HG03139 (cell line): ENCODE data around the gene ANTXR2.
A peak's percentile ranks its signal among the peaks of the same experiment; 100 is the strongest.

Experiments
- ATAC-seq: cut with Tn5 transposase; IDR thresholded peaks from one replicate; pipeline ENCODE4 v1.9.1; 2021; ENCODE audit not compliant: unreplicated experiment

ANTXR2 gene

DNA sequence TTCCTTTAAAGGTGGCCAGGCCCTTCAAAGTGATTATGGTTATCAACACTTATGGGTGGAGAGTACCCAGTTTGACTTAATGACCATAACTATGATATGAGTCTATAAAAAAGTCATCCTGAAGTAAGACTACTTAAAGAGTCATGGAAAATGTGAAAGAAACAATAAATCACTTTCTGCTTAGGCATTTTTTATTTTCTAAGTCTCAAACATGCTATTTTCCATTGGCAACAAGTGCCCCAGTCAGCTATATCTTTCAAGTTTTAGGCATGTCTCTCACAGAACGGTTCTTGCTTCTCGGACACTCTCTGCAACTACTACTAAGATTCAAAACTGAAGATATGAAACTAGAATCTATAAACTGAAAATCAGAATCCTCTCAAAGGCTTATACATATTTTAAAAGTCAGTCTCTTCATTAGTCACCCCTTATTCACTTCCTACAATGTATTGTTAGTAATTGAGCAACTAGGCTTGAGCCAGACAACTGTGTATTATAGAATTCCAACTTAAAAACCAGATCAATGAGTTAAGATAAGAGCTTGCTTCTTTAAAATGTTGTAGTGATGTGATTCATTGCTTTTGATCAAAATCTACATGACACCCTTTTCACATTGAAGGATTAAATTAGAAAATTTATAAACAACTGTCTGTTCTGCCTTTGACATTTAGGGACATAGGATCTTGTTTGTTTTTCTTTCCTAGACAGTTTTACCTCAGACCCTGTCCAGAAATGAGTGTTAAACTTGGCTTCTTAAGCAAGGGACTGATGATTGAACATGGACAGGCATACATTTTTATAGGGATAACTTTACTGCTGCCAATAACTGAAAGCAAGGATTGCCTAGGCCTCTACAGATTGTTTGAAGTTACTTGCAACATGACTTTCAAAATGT is 2.9 kb downstream of the ANTXR2 start:
- ATAC-seq = no peak

- ATAC-seq = no peak
These were observed 3.8 kb downstream of the ANTXR2 start for GRCh38 chr4:80069108-80069836.

- no peak for ATAC-seq
These were observed 7.4 kb downstream of the ANTXR2 start for GRCh38 chr4:80065601-80066000.

GRCh38 chr4:80062527-80062926 is 10.5 kb downstream of the ANTXR2 start:
- ATAC-seq = no peak

DNA sequence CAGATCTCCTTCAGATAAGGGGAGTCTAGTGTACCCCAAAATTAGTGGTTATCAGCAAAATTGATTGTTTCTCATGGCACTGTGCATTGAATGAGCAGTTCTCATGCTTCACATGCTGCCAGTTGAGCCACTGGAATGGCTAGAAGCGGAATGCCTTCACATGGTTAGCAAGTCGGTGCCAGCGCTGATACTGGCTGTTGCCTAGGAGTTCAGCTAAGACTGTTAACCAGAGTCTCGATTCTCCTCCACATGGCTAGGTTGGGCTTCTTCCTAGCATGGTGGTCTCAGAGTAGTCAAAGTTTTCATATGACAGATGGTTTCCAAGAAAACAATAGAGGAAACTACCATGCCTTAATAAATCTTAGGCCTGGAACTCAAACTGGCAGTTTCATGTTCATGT is 12.2 kb downstream of the ANTXR2 start:
- no peak for ATAC-seq

DNA sequence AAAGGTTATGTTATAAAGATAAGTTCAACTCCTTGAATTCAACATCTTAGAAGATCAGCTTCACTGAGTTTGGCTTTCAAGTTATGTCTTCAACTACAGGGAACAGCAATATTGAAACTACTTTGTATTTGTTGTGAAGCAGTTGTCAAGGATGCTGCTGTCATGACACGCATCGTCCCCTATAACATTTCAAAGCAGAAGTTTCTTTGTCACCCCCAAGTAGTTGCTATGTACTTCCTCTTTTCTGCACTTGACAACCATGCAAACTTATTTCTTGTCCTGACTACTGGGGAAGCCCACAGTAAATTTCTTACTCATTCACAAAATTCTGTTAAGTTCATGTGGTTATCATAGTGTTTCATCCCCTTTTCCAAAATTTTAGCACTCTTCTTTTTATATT is 14.3 kb downstream of the ANTXR2 start:
- ATAC-seq = peak; percentile 97

GRCh38 chr4:80054375-80054774 is 18.7 kb downstream of the ANTXR2 start:
- ATAC-seq = no peak

GRCh38 chr4:80053140-80053910 is 19.7 kb downstream of the ANTXR2 start:
- no peak for ATAC-seq

GRCh38 chr4:80049813-80050534 is 23.1 kb downstream of the ANTXR2 start:
- ATAC-seq = no peak

DNA sequence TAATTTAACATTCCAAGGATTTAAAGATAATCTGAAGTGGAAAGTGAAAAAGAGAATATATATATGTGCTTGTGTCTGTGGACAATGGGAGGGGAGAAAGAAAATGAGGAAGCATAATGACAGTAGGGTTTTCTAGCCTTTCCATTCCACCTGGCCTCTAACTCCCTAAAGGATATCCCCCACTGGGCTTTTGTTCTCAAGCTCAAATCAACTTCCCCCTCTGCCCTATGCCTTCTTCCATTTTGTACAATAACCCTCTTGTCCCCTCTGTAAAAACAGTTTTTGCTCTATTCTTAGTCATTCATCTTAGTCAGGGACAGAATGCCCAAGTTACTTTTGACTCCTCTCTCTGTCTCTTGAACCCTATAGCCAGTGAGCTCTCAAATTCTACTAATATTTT is 23.6 kb downstream of the ANTXR2 start:
- ATAC-seq = no peak

DNA sequence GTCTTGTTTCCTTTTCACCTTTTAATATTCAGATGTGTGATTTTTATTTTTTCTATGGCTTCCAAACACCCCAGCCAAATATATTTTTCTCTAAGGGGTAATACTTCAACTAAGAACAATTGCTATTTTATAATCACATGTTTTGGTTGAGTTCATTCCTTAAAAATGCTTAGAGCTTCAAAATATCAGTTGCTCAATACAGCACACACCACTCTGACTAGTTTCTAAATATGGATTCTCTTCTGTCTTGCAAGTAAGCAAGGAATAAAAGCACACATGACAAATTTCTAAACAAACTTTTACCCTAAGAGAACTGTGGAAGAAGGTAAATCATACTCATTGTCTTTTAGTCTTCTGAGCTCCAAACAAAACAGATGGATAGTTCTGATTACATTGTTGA is 27.2 kb downstream of the ANTXR2 start:
- no peak for ATAC-seq

- no peak for ATAC-seq
These were observed 29.5 kb downstream of the ANTXR2 start for GRCh38 chr4:80043541-80043940.

- ATAC-seq = no peak
These were observed 30.2 kb downstream of the ANTXR2 start for GRCh38 chr4:80042821-80043220.

- no peak for ATAC-seq
These were observed 35.2 kb downstream of the ANTXR2 start for GRCh38 chr4:80037864-80038263.

- ATAC-seq = no peak
These were observed 35.9 kb downstream of the ANTXR2 start for GRCh38 chr4:80036949-80037685.

DNA sequence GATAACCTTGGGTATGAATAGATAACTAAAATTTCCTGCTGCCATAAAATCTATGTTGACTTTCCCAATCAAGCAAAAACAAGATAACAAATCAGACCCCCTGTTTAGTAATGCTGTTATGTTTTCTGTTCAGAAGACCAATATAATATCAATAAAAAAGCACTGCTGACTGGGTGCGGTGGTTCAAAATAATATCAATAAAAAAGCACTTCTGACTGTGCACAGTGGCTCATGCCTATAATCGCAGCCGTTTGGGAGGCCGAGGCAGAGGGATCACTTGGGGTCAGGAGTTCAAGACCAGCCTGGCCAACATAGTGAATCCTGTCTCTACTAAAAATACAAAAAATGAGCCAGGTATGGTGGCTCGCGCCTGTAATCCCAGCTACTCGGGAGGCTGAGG is 36.7 kb downstream of the ANTXR2 start:
- ATAC-seq = no peak

- no peak for ATAC-seq
These were observed 37.7 kb downstream of the ANTXR2 start for GRCh38 chr4:80035336-80035735.

- no peak for ATAC-seq
These were observed 39.4 kb downstream of the ANTXR2 start for GRCh38 chr4:80033581-80033980.

DNA sequence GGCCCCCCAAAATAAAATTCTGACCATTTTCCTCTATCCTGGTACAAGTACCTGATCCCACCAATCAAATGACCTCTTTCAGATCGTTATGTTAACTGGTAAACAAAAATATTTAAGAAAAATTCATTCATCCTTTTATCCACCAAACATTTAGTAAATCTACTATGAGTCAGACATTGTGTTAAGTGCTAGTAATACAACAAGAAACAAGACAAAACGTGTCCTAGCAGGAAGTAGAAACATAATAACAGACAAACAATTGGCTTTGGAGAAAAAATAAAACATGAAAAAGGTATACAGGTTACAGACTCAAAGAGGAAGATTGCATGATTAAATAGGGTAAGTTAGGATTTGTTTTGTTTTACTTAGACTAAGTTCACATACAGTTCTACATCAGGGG is 43.7 kb downstream of the ANTXR2 start:
- no peak for ATAC-seq

- no peak for ATAC-seq
These were observed 45.4 kb downstream of the ANTXR2 start for GRCh38 chr4:80027611-80028010.
